ENCODE results near the gene PLEKHS1.
A peak's percentile ranks its signal among the peaks of the same experiment; 100 is the strongest.

The PLEKHS1 gene

GRCh38 chr10:113751181-113751732 is at the start of gene PLEKHS1:
TSS of gene PLEKHS1 (plus strand) at chr10:113751682. CDS start at chr10:113755278, 3,596 bp downstream.
- DNase-seq: no peak

- peak; percentile 9 for DNase-seq
These were observed 46.7 kb upstream of the PLEKHS1 start for GRCh38 chr10:113704637-113705343.

GRCh38 chr10:113705344-113705652 is 46.2 kb upstream of the PLEKHS1 start:
- DNase-seq: no peak

GRCh38 chr10:113706623-113707022 is 44.9 kb upstream of the PLEKHS1 start:
- no peak for DNase-seq

- DNase-seq: no peak
These were observed 42.8 kb upstream of the PLEKHS1 start for GRCh38 chr10:113708640-113709039.

GRCh38 chr10:113709221-113709838 is 42.2 kb upstream of the PLEKHS1 start:
- no peak for DNase-seq

GRCh38 chr10:113711142-113711541 is 40.3 kb upstream of the PLEKHS1 start:
- no peak for DNase-seq

- no peak for DNase-seq
These were observed 39.5 kb upstream of the PLEKHS1 start for GRCh38 chr10:113712024-113712423.

- no peak for DNase-seq
These were observed 38.5 kb upstream of the PLEKHS1 start for GRCh38 chr10:113712755-113713639.

GRCh38 chr10:113713640-113713982 is 37.9 kb upstream of the PLEKHS1 start:
- DNase-seq: no peak

- no peak for DNase-seq
These were observed 35.2 kb upstream of the PLEKHS1 start for GRCh38 chr10:113716109-113716910.

GRCh38 chr10:113718969-113719822 is 32.3 kb upstream of the PLEKHS1 start:
- no peak for DNase-seq

- no peak for DNase-seq
These were observed 31.1 kb upstream of the PLEKHS1 start for GRCh38 chr10:113720386-113720785.

- no peak for DNase-seq
These were observed 19.2 kb upstream of the PLEKHS1 start for GRCh38 chr10:113732160-113732881.

- no peak for DNase-seq
These were observed 18.5 kb upstream of the PLEKHS1 start for GRCh38 chr10:113732966-113733365.

- no peak for DNase-seq
These were observed 17.8 kb upstream of the PLEKHS1 start for GRCh38 chr10:113733635-113734034.

- DNase-seq: no peak
These were observed 15.6 kb upstream of the PLEKHS1 start for GRCh38 chr10:113735913-113736312.

- no peak for DNase-seq
These were observed 14.9 kb upstream of the PLEKHS1 start for GRCh38 chr10:113736576-113736975.

- no peak for DNase-seq
These were observed 12.5 kb upstream of the PLEKHS1 start for GRCh38 chr10:113739031-113739430.

- no peak for DNase-seq
These were observed 11.9 kb upstream of the PLEKHS1 start for GRCh38 chr10:113739577-113739976.

- no peak for DNase-seq
These were observed 10.6 kb upstream of the PLEKHS1 start for GRCh38 chr10:113740850-113741249.
